Germinal center (tissue), 1 donor: ENCODE measurements around the gene HOTAIR.
A peak's percentile ranks its signal among the peaks of the same experiment; 100 is the strongest.

Experiments used
- DNase-seq: peaks from one replicate; pipeline ENCODE4 v3.0.0; 2012; ENCODE audit warnings: mixed read lengths, low spot score

Gene HOTAIR

DNA sequence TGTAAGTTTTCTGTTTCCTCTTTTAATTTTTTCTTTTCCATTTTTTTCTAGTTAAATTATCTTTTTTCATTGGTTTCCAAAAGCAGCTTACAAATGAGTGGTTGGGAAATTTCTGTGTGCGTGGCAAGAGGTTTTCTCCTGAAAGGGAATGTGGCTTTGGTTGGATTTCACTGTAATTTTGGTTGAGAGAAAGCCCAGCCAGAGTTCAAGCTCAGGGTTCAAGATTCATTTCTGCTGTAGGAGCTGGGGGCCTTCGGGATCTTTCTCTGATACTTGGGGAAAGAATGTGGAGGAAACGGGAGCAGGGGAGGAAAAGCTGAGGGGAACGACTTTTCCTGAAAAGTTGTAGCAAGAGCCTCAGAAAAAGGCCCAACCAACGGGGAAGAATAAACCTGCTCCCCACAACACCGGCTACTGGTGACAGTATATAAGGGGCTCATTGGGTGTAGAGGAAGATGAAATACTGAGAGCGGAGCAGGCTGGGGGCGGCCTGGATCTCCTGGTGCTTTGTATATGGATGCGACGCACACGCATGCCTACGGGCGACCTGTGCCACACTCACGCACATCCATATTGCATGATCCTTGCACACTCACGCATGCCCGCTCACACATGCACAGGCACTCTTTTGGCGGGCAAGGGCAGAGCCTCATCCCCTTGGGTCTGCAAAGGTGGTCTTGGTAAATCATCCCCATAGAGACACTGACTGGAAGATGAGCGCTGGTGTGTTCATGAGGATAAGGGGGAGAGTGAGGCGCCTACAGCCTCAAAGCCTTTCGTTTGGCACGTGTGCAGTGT lies 12.1 kb upstream of the HOTAIR start:
- DNase-seq, result no peak

DNA sequence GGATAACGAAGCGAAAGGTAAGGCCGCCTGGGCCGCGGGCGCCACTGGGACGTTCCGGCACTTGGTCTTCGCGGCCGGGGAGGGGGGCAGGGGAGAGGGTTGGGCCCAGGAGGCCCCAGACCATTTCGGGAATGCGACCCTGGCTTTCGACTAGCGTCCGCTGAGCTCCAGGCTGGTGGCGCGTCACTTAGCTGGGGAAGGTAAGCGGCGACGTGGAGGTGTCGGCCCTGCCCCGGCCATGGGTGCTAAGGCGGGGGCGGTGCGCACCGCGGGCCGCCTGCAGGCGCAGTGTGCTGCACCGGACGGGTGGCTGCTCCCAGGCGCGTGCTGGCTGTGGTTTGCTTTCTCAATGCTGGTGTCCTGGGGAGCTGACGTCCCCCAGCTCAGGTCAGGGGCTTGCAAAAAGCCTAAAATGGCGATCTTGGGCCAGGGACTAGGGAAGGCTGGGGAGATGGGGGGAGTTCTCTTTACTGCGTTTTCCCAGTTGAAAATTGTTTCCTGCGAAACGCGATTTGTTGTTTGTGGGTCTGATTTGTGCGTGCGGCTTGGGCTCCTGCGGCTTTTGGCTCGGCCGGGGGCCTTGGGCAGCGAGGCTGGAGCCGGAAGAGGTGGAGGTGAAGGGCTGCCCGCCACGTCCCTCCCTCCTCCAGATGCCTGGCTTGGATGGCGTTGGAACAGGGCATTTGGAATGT lies 11.4 kb upstream of the HOTAIR start:
- DNase-seq, result peak; percentile 63

DNA sequence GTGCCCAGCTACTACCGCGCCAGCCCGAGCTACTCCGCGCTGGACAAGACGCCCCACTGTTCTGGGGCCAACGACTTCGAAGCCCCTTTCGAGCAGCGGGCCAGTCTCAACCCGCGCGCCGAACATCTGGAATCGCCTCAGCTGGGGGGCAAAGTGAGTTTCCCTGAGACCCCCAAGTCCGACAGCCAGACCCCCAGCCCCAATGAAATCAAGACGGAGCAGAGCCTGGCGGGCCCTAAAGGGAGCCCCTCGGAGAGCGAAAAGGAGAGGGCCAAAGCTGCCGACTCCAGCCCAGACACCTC lies 10.9 kb upstream of the HOTAIR start:
- DNase-seq, result no peak

DNA sequence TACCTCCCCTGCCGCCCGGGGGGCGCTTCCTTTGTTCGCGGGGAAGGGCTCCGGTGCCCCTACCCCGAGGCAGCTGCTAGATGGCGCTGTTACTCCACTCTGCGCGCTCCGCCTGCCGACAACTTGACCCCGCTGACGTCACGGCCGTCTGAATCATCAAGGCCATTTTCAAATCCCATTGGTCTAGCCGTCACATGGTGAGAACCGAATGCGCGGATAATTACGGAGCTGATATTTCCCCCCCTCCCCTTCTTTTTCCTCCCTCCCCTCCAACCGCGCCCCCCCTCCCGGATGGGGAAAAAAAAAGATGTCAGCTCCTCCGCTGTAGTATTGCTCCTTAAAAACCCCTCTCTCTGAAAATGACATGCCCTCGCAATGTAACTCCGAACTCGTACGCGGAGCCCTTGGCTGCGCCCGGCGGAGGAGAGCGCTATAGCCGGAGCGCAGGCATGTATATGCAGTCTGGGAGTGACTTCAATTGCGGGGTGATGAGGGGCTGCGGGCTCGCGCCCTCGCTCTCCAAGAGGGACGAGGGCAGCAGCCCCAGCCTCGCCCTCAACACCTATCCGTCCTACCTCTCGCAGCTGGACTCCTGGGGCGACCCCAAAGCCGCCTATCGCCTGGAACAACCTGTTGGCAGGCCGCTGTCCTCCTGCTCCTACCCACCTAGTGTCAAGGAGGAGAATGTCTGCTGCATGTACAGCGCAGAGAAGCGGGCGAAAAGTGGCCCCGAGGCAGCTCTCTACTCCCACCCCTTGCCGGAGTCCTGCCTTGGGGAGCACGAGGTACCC lies 10.3 kb upstream of the HOTAIR start, which contains the start of gene HOXC10:
TSS of gene HOXC10 (plus strand) at position 246 of the 791 bp plus-strand sequence. CDS start at position 360, 114 bp downstream.
- DNase-seq, result peak; percentile 87

DNA sequence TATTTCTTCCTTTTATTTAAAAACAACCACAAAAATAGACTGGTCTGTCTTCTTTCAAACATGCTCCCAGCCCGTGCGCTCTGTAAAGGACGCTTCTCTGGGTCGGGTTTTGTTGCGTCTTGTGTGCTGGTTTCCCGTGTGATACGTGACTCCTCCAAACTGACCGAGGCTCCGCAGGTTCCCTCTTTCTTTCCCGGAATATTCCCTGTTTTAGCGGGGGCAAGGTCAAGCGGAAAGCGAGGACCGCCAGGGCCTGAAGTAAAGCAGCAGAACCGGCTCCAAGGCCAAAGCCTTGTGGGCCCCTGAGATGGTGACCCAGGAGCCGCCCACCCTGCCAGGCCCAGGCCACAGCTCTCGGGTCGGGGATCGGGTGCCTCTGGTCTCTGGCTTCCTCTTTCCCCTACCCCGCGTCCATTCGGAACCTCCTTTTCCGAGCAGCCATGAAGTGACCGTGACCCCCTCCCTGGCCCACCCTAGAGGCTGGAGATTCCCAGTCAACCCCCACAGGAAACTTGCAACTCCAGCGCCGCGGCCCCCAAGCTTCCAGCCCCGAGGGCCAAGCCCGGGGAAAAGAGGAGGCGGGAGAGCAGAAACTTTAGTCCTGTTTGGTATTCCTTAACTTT lies 9.3 kb upstream of the HOTAIR start:
- DNase-seq, result no peak

DNA sequence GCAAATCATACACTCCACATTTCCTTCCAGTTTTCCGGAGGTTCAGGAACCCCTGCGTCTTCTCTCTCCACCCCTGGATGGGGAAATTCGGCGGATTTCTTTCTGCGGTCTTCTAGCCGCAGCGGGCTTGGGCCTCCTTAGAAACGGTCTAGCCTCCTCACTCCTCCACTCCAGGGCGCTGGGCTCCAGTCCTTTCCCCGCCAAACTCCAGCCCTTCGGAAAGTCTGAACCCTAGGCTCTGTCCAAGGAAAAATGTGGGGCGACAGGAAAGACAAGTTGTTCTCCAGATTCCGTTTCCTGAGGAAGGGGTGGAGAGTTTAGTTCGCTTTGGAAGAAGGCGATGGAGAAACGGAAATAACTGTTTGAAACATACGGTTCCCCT lies 8.8 kb upstream of the HOTAIR start:
- no peak for DNase-seq

DNA sequence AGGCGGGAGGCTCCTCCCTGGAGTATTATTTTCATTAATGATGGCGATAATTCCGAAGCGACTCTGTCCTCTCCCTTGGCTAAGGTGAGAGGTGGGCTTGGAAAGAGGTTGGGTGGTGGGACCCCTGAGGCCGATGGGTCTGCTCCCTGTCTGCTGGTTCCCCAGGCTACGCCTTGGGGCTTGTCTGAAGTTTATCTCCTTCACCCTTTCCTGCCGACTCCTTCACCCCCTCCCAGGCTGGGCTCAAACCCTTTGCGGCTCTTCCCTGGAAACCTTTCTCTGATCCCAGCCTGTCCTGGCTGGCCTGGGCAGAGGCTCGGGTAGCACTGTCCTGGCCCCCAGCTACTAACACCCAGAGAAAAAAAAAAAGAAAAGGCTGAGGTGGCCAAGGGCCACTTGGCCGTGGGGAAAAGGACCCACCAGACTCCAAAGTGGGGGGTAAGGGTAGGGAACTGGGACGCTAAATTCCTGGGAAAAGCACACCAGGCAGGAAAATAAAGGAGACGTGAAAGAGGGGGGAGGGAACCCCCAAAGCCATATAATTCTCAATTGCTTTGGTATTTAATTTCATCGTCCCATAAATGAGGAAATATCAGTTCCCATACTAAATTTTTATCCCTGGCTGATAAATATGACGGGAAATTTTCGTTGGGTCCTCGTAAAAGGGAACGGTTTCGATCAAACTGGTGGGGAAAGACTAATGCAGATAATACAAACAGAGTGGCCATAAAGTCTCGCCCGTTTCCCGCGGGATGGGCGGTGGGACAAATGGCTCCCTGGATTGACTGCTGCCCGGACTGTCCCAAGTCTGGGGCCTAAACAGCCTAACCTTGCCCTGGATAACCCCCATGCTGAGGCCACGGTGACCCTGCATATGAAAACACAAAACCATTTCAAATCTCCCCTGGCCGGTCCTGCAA lies 8.2 kb upstream of the HOTAIR start:
- no peak for DNase-seq

DNA sequence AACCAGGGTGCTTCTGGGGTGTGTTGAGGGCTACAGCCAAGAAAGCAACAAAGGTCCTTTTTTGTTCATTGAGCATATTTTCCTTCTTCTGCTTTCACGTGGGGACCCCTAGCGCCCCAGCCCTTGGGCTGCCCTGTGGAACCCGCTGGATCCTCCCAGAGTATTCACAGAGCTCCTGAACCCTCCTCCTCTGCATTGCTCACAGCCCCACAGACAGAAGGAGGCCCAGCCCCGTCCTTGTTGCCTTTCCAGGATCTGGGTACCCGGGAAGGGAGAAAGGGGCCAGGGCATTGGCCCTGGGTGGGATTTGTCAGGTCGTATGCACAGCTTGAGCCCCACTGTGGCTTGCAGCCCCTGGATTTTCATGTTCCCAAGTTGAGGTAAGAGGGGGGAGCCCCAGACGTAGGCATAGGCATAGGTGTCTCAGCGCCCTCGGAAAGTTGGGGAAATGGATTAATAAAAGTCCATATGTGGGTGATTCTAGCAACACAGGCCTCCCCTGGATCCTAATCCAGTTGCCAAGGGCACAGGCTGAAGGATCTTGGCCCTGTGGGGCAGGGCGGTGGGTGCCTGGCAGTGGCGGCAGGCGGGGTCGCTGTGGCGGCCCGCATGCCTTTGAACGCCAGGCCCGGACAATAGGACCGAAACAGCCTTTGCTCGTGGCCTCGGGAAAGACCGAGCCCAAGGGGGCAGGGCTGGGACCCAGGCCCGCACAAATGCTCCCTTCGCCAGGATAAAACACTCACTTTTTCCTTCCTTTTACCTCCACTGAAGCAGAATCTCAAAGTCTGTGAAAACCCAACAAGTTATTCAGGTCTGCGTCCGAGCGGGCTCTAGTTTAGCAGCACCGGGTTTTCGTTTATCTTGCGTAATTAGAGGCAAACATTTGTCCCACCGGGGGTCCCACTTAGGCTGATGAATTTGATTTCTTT lies 7.1 kb upstream of the HOTAIR start:
- no peak for DNase-seq

DNA sequence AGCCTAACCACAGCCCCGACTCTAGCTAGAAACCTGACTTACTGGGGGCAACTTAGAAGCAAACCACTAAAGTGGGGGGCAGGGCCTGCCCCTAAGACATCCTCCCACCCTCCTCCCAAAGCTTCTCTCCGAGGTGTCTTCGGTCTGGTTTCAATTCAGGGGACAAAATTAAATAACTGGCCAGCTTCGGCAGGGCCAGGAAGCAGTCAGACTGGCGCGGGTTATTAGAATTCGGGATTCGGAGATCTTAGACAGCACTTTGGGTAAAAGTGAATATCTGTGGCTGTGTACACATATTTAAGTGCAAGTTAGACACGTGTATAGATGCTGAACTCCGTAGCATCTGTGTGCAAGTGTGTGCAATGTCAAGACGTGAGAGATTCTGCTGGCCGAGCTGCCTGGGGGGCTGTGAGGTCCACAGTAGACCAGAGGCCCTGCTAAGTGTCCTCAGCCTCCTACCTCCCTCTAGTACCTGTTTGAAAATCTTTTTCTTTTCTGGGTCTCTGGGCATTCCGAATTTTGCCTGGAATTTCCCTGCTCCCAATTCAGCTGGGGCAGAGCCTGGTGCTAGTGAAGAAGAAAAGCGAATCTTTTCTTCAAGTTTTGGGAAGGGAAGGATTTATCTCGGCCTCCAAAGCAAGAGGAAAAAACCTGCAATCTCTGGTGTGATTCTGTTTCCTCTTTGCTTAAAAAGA lies 6.2 kb upstream of the HOTAIR start:
- no peak for DNase-seq

DNA sequence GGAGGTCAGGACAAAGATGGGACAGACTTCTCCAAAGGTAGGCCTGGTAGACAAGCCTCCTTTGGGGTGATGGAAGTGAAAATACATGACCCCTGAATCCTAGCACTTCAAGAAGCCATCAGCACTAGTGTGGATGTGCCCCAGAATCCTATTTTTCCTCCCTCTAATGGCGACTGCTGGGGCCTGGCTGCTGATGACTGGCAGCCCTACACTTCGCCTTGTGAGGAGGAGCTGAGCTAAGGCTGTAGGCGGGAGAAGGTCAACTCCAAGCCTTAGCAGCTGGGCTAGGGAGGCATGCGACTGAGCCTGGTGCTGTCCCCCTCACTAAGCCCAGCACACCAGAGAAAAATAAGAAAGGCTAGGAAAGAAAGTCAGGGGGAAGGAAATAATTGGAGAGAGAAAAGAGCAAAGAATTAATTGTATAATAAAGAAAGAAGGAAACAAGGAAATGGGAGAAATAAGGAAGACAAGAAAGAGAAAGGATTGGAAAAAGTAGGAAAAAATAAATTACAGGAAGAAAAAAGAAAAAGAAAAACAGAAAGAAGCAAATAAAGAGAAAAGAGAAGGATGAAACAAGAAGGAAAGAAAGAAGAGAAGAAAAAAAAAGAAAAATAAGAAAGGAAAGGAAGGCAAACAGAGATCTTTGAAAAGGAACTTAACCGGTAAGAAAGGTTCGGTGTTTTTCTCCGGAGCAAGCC lies 5.5 kb upstream of the HOTAIR start:
- no peak for DNase-seq

DNA sequence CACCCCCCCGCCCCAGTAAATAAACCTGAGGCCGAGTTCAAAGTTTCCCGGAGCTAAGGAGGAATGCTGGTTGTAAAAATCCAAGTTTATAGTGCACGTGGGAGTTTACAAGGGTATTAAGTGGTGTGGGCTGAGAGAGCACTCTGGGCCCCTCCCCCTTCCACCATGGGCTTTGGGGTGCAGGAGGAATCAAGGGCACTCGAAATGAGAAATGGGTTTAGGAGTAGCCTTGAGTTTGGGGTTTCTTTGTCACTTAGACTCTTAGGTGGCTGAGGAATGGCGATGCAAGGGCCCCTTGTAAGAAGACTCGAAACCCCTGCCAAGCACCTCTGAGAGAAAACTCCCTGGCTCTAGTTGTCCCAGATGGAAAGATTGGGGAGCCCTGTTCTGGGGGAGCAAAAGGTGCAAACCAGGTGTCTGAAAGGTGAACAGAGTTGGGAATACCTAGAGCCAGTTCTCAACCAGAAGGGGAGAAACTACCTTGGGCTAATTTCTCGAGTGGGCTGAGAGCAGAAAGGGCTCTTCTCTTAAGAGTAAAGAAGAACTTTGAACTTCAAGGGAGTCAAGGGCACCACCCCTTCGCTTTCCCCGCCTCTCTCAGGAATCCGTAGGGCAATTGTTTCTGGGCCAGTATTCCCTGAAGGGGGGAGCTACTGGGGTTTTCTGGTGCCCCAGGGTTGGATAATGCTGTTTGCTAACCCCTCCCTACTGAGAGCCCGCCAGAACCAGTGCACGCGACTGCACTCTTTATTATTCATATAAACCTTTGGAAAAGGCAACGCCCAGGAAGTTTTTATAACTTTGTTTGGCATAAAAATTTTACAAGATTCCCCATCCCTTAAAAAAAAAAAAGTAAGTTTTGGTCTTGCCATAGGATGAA lies 4.0 kb upstream of the HOTAIR start:
- DNase-seq, result no peak

DNA sequence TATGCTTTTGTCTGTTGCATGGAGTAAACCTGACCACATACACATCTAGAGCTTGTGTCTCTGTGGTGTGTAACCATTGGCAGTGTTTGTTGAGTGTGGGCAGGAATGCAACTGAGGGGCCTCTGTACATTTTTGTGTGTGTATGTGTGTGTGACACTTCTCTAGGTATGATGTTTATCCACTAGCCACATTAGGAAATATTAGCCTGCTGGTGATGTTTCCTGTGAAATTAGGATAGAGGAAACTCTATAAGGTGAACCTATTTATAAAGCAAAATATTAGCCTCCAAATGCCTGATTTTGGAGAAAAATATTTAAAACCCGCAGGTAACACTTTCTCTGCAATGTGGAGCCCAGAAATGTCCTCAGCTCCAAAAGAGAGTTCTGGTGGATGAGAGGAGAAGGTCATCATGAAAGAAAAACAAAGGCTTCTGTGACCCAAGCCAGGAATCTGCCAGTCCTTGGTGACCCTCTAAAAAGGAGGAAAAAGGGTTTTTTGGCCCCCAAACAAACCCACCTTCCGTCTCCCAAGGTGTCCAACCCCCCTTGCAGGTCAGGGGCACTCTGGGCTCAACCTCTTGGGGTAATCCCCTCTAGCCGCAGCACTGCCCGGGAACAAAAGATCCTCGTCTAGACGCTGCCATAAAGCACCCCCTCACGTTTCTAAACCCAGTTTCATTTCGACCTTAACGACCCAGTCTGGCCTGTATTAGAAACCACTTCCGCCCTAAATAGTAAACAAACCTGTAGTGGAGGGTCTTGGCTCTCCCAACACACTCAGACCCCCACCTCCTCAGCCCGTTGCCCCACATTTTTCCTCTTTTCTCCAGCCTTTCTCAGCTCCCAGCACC lies 3.1 kb upstream of the HOTAIR start:
- no peak for DNase-seq

DNA sequence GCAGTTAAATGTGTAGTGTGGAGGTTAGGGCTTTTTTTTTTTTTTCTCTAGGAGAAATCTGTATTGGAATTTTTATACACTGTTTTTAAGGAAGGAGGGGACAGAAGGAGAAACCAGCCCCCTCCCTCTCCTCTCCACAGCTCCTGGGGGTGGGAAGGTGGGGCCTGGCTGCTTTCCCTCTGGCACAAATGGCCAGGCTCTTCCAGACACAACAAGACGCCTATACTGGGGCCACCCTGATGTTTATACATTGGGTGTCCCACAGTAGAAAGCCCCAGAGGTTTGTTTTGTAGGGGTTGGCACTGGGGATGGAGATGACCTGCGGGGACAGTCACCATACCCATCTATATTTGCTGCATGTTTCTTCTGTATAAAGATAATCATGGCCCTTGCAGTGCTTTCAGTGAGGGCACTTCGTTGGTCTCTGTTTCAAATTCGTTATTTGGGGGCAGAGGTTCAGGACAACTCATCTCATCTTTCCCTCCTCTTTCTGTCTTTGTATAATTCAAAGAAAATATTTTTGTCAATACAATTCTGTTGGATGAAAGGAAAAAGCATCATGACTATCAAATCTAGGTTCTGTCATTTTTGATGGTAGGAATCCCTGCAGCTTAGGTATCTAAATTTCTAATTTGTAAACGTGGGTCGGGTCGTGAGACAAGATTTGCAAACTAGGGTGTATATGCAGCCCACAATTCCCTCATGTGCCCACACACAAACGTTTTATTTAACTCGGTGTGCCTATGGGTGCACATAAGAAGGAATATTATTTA lies 2.3 kb upstream of the HOTAIR start:
- DNase-seq, result no peak

DNA sequence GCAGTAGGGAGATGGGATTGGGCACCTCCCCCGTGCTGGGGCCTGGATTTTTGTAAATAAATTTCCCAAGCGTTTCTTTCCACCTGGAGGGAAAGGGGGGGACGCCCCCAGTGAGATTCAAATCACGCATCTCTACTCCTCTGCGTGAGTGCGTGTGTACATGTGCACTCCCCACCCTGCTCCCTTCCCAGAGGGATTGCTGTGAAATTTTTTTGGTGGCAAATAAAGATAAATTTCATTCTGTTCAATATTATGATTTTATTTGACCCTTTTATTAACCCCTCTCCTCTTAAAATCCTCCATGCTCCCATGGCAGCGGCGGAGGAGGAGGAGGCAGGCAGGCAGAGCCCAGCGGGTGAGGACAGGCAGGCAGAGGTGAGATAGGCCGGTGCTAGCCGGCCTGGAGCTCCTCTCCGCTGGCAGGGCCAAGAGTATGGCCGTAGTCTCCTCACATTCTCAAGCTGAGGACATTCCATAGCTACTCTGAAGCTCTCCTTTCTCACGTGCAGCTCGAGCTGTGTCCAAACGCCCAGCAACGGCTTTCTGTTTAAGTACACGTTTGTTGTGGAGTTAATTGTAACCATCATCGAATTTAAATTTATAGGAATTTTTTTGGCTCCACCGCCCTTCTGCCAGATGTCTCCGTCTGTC lies 1.5 kb upstream of the HOTAIR start:
- DNase-seq, result no peak

DNA sequence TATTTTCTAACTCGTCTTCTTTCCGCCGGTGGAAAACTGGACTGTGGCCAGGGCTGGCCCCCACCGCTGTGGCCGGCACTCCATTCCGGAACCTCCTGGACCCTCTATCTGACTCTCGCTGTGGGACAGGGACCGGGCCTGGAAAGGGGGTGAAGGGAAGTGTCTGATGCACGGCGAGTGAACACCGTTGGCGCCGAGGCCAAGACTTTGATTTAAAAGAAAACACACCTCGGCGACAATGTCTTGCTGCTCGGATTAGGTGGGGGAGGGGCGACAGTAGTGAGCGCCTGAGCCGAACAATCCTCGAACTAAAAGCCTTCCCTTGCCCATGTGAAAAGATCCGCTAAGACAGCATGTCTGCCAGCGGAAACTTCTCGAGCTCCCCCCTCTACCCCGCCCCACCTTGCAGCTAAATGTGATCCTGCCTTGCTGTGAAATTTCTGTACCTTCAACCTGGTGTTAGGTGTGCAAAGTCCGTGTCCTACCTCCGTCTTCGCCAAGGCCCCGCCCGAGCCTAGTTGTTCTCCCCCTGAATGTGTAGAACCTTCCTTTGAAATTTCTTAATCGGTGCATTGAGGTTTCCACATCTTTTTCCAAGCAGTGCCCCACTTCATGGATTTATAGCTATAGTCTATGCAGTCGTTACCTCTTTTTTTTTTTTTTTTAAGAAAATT lies 862 bp upstream of the HOTAIR start:
- DNase-seq, result no peak
